OCI-LY3 (cell line): ENCODE measurements around the gene MRPS5.
"Not testable (repeated sequence)": the region's sequence is repeated elsewhere in the genome, so short reads cannot be mapped to it uniquely, and the experiment has no call there.

Experiments used
- EZH2phosphoT487 ChIP-seq: fragments of 200-600 bp; shearing (Covaris generic); IDR thresholded peaks from 2 replicates; pipeline ENCODE4 v1.6.1; 2018; ENCODE audit warnings: antibody characterized with exemption, mixed run types, low read depth
- TF ChIP-seq, protein P1 (sequence below): fragments of 200-600, 300-600 bp; sonication (generic); IDR thresholded peaks from 2 replicates; pipeline ENCODE4 v1.5.1; 2014; ENCODE audit warnings: antibody characterized with exemption, low read length, low read depth

DNA sequence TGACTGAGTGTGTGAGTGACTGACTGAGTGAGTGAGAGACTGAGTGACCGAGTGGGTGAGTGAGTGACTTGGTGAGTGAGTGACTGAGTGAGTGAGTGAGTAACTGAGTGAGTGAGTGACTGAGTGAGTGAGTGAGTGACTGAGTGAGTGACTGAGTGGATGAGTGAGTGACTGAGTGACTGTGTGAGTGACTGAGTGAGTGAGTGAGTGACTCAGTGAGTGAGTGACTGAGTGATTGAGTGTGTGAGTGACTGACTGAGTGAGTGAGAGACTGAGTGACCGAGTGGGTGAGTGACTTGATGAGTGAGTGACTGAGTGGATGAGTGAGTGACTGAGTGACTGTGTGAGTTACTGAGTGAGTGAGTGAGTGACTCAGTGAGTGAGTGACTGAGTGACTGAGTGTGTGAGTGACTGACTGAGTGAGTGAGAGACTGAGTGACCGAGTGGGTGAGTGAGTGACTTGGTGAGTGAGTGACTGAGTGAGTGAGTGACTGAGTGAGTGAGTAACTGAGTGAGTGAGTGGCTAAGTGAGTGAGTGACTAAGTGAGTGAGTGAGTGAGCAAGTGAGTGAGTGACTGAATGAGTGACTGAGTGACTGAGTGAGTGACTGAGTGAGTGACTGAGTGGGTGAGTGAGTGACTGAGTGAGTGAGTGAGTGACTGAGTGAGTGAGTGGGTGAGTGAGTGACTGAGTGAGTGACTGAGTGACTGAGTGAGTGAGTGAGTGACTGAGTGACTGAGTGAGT, 83.6 kb downstream of the MRPS5 start:
- TF ChIP-seq, protein P1, sequence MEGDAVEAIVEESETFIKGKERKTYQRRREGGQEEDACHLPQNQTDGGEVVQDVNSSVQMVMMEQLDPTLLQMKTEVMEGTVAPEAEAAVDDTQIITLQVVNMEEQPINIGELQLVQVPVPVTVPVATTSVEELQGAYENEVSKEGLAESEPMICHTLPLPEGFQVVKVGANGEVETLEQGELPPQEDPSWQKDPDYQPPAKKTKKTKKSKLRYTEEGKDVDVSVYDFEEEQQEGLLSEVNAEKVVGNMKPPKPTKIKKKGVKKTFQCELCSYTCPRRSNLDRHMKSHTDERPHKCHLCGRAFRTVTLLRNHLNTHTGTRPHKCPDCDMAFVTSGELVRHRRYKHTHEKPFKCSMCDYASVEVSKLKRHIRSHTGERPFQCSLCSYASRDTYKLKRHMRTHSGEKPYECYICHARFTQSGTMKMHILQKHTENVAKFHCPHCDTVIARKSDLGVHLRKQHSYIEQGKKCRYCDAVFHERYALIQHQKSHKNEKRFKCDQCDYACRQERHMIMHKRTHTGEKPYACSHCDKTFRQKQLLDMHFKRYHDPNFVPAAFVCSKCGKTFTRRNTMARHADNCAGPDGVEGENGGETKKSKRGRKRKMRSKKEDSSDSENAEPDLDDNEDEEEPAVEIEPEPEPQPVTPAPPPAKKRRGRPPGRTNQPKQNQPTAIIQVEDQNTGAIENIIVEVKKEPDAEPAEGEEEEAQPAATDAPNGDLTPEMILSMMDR: not testable (repeated sequence)
- not testable (repeated sequence) for TF ChIP-seq EZH2phosphoT487
